Breast epithelium (tissue), 3 donors: Measurements from ENCODE around the gene POLA1.

Experiments used
- CTCF ChIP-seq, 3 donors: fragments of 450-650 bp; IDR thresholded peaks; one replicate each; pipeline ENCODE4 v1.5.1; 2016 to 2017; ENCODE audit warnings: antibody characterized with exemption in 3 of 3, mild to moderate bottlenecking in 3 of 3, moderate library complexity in 3 of 3
- POLR2A ChIP-seq: fragments of 450-650 bp; IDR thresholded peaks from one replicate; pipeline ENCODE4 v1.6.1; 2016; ENCODE audit warnings: antibody characterized with exemption, mild to moderate bottlenecking, moderate library complexity
- POLR2AphosphoS5 ChIP-seq, 3 donors: sonication (generic); formaldehyde crosslinking; IDR thresholded peaks; one replicate each; pipeline ENCODE4 v1.6.1; 2017; ENCODE audit warnings: antibody characterized with exemption in 3 of 3

GRCh38 chrX:24900234-24900633, 206.5 kb downstream of the POLA1 start:
- TF ChIP-seq CTCF (IDR thresholded peaks at IDR 0.05) (no peak), POLR2AphosphoS5 (IDR thresholded peaks at IDR 0.05) (no peak), POLR2A (no peak)
